Tibial nerve (tissue), 4 donors: ENCODE results near the gene EID2B. TPM values are rescaled to one million over a fixed set of nuclear protein-coding genes. Genes with fewer than 3 reads are reported as not detected.

Source experiments
- DNase-seq, 2 donors: peaks; one replicate each; pipeline ENCODE4 v3.0.0-alpha.2; 2019; ENCODE audit warnings: low spot score in 2 of 2
- H3K27ac ChIP-seq, 4 donors: fragments of 200-600 bp; sonication (generic) in 3 of 4; one replicate each; pipeline ENCODE4 v1.5.1; 2017 to 2019; ENCODE audit warnings: mild to moderate bottlenecking in 1 of 4
- H3K27me3 ChIP-seq, 2 donors: fragments of 200-600 bp; sonication (generic) in 1 of 2; one replicate each; pipeline versions ENCODE4 v1.5.1 to v1.6.0; 2017 to 2019
- H3K36me3 ChIP-seq, 3 donors: fragments of 200-600 bp; sonication (generic); one replicate each; pipeline ENCODE4 v1.5.1; 2018 to 2019
- H3K4me1 ChIP-seq, 4 donors: fragments of 200-600 bp; sonication (generic) in 3 of 4; one replicate each; pipeline ENCODE4 v1.5.1; 2017 to 2019
- H3K4me3 ChIP-seq, 4 donors: fragments of 200-600 bp; sonication (generic) in 3 of 4; one replicate each; pipeline ENCODE4 v1.5.1; 2017 to 2019; ENCODE audit warnings: mild to moderate bottlenecking in 1 of 4, moderate library complexity in 1 of 4
- H3K9me3 ChIP-seq, 4 donors: fragments of 200-600 bp; sonication (generic) in 3 of 4; one replicate each; pipeline ENCODE4 v1.5.1; 2017 to 2019
- CTCF ChIP-seq, 5 experiments: fragments of 200-600 bp in 3 of 5; fragments of 450-650 bp in 2 of 5; sonication (generic) in 3 of 5; IDR thresholded peaks; one replicate each; pipeline ENCODE4 v1.5.1; 2016 to 2019; ENCODE audit warnings: antibody characterized with exemption in 5 of 5, mild to moderate bottlenecking in 3 of 5, moderate library complexity in 2 of 5
- EP300 ChIP-seq, 2 donors: sonication (generic); formaldehyde crosslinking; IDR thresholded peaks; one replicate each; pipeline ENCODE4 v1.6.1; 2017; ENCODE audit warnings: antibody characterized with exemption in 2 of 2, mild to moderate bottlenecking in 1 of 2
- POLR2A ChIP-seq, 2 donors: fragments of 450-650 bp; IDR thresholded peaks; one replicate each; pipeline ENCODE4 v1.6.1; 2017; ENCODE audit warnings: antibody characterized with exemption in 2 of 2, mild to moderate bottlenecking in 2 of 2, moderate library complexity in 2 of 2
- WGBS, 2 donors: methylation state at CpG; one replicate each; pipeline ENCODE4 v1.1.5; 2018; 5-methylcytosine and 5-hydroxymethylcytosine counted together
- total RNA-seq, 4 donors: library from RNA; depleted of rRNA; stranded (reverse); fragments of >200 nt; gene quantifications; one replicate each; pipeline ENCODE4 v1.1.0, GENCODE V29; 2016

The EID2B gene
- total RNA-seq, 4 donors from 2014 or later: 3.0 to 10.2 (median 7.0) TPM

- no peak for DNase-seq
- H3K4me1 ChIP-seq: peaks cover 0 to 13% (median 2%) of the 10 kb centered on the region in 4 donors
- 80 to 88% methylated on average over 9 of the region's 9 CpGs for WGBS, 2 donors
- no peaks in the 10 kb centered on the region for H3K9me3 ChIP-seq
- peaks cover 0 to 93% of the 10 kb centered on the region in 2 donors for H3K27me3 ChIP-seq
- no peak overlapping the region for H3K4me3 ChIP-seq
- H3K27ac ChIP-seq: no peak overlapping the region
- TF ChIP-seq CTCF (IDR thresholded peaks at IDR 0.05) (no peak), POLR2A (IDR thresholded peaks at IDR 0.05) (no peak), EP300 (IDR thresholded peaks at IDR 0.05) (no peak)
- H3K36me3 ChIP-seq: no peaks in the 10 kb centered on the region
These were observed 24.0 kb downstream of the EID2B start for GRCh38 chr19:39508629-39509028.

GRCh38 chr19:39507715-39508364, 24.8 kb downstream of the EID2B start:
- no peak overlapping the region for H3K27ac ChIP-seq
- H3K27me3 ChIP-seq: peaks cover 0 to 92% of the 10 kb centered on the region in 2 donors
- no peak for TF ChIP-seq POLR2A (IDR thresholded peaks at IDR 0.05)
- no peak for TF ChIP-seq CTCF (IDR thresholded peaks at IDR 0.05)
- no peak for TF ChIP-seq EP300 (IDR thresholded peaks at IDR 0.05)
- 29 to 31% methylated on average over 24 of the region's 24 CpGs for WGBS, 2 donors
- H3K4me1 ChIP-seq: peaks cover 0 to 16% (median 2%) of the 10 kb centered on the region in 4 donors
- DNase-seq: no peak
- H3K4me3 ChIP-seq: peak overlapping the region in 1 of 4 donors; percentile 52
- H3K36me3 ChIP-seq: no peaks in the 10 kb centered on the region
- no peaks in the 10 kb centered on the region for H3K9me3 ChIP-seq

GRCh38 chr19:39506944-39507714, 25.5 kb downstream of the EID2B start:
- 2 to 6% methylated on average over 39 to 45 of the region's 96 CpGs for WGBS, 2 donors
- H3K27ac ChIP-seq: no peak overlapping the region
- H3K4me3 ChIP-seq: peak overlapping the region; percentile 16 to 52 (median 30)
- H3K4me1 ChIP-seq: peaks cover 0 to 20% (median 2%) of the 10 kb centered on the region in 4 donors
- no peak for DNase-seq
- no peak for TF ChIP-seq POLR2A (IDR thresholded peaks at IDR 0.05)
- peaks cover 0 to 3% (median 0%) of the 10 kb centered on the region in 4 donors for H3K9me3 ChIP-seq
- no peaks in the 10 kb centered on the region for H3K36me3 ChIP-seq
- peaks cover 0 to 88% of the 10 kb centered on the region in 2 donors for H3K27me3 ChIP-seq

GRCh38 chr19:39506598-39506943, 26.1 kb downstream of the EID2B start:
- H3K4me3 ChIP-seq: peak overlapping the region in 1 of 4 donors; percentile 52
- WGBS, 2 donors: 52 to 55% methylated on average over 7 of the region's 7 CpGs

GRCh38 chr19:39502640-39503417, 29.8 kb downstream of the EID2B start:
- 28 to 34% methylated on average over 16 to 27 of the region's 69 CpGs for WGBS, 2 donors
- no peak for DNase-seq
- H3K4me3 ChIP-seq: peak overlapping the region in 1 of 4 donors; percentile 1

More at GRCh38 chr19:39506598-39506943, 26.1 kb downstream of the EID2B start:
- DNase-seq: no peak
- H3K27me3 ChIP-seq: peaks cover 0 to 83% of the 10 kb centered on the region in 2 donors
- no peak overlapping the region for H3K27ac ChIP-seq
- no peaks in the 10 kb centered on the region for H3K36me3 ChIP-seq
- TF ChIP-seq POLR2A (IDR thresholded peaks at IDR 0.05) (no peak), EP300 (IDR thresholded peaks at IDR 0.05) (no peak)
- peaks cover 0 to 3% (median 0%) of the 10 kb centered on the region in 4 donors for H3K9me3 ChIP-seq
- peaks cover 0 to 20% (median 2%) of the 10 kb centered on the region in 4 donors for H3K4me1 ChIP-seq

More at GRCh38 chr19:39502640-39503417, 29.8 kb downstream of the EID2B start:
- Histone ChIP-seq H3K27me3 (peaks cover 0 to 88% of the 10 kb centered on the region in 2 donors), H3K9me3 (peaks cover 0 to 3% (median 0%) of the 10 kb centered on the region in 4 donors), H3K27ac (no peak overlapping the region), H3K36me3 (no peaks in the 10 kb centered on the region), H3K4me1 (peaks cover 0 to 36% (median 11%) of the 10 kb centered on the region in 4 donors)
- TF ChIP-seq CTCF (IDR thresholded peaks at IDR 0.05) (peak; percentile 60 to 84 (median 75)), EP300 (IDR thresholded peaks at IDR 0.05) (no peak)
